Astrocyte (in vitro differentiated cells and primary cell): ENCODE measurements around the gene GBGT1. TPM values are rescaled to one million over a fixed set of nuclear protein-coding genes. Genes with fewer than 3 reads are reported as not detected.

Experiments used
- DNase-seq: peaks from one replicate; pipeline ENCODE4 v3.0.0-alpha.2; 2010; ENCODE audit warnings: low read depth
- FAIRE-seq: peaks from 2 replicates; lab custom pipeline; 2011; peaks lifted over from hg19 to GRCh38; lab: Jason Lieb, UNC
- H2AFZ ChIP-seq: 2 replicates; pipeline ENCODE4 v1.6.0; 2012; ENCODE audit warnings: low read depth, low read length, inconsistent platforms
- H3K27ac ChIP-seq: 2 replicates; pipeline ENCODE4 v1.5.1; 2011; ENCODE audit warnings: low read depth, low read length, inconsistent platforms
- H3K27me3 ChIP-seq: 2 replicates; pipeline ENCODE4 v1.6.0; 2011; ENCODE audit warnings: low read length, inconsistent platforms; ENCODE audit not compliant: insufficient read depth
- H3K36me3 ChIP-seq: 2 replicates; pipeline ENCODE4 v1.5.1; 2011; ENCODE audit warnings: low read length, inconsistent platforms; ENCODE audit not compliant: insufficient read depth
- H3K4me1 ChIP-seq: 2 replicates; pipeline ENCODE4 v1.5.1; 2011; ENCODE audit warnings: low read length, inconsistent platforms; ENCODE audit not compliant: insufficient read depth
- H3K4me2 ChIP-seq: 2 replicates; pipeline ENCODE4 v1.6.0; 2012; ENCODE audit warnings: low read length, inconsistent platforms
- H3K4me3 ChIP-seq: 2 replicates; pipeline ENCODE4 v1.5.1; 2011; ENCODE audit warnings: low read depth, mild to moderate bottlenecking, low read length, inconsistent platforms; ENCODE audit not compliant: insufficient read depth
- H3K79me2 ChIP-seq: 2 replicates; pipeline ENCODE4 v1.6.0; 2012; ENCODE audit warnings: mild to moderate bottlenecking, low read length, inconsistent platforms; ENCODE audit not compliant: insufficient read depth
- H3K9ac ChIP-seq: 2 replicates; pipeline ENCODE4 v1.6.0; 2012; ENCODE audit warnings: mild to moderate bottlenecking, low read length, inconsistent platforms
- H3K9me3 ChIP-seq: 2 replicates; pipeline ENCODE4 v1.5.1; 2012; ENCODE audit warnings: low read depth, mild to moderate bottlenecking, low read length, inconsistent platforms; ENCODE audit not compliant: insufficient read depth
- H4K20me1 ChIP-seq: 2 replicates; pipeline ENCODE4 v1.6.0; 2012; ENCODE audit warnings: low read length, inconsistent platforms; ENCODE audit not compliant: insufficient read depth
- H3K27ac Mint-ChIP-seq: one replicate; pipeline ENCODE4 v1.8.0; 2021; ENCODE audit warnings: mild to moderate bottlenecking, mixed read lengths; ENCODE audit not compliant: unreplicated experiment
- H3K27me3 Mint-ChIP-seq: one replicate; pipeline ENCODE4 v1.8.0; 2021; ENCODE audit warnings: low read depth, mixed read lengths; ENCODE audit not compliant: unreplicated experiment
- H3K36me3 Mint-ChIP-seq: one replicate; pipeline ENCODE4 v1.8.0; 2021; ENCODE audit warnings: low read depth, mixed read lengths; ENCODE audit not compliant: unreplicated experiment
- H3K4me1 Mint-ChIP-seq: one replicate; pipeline ENCODE4 v1.8.0; 2021; ENCODE audit warnings: low read depth, mixed read lengths; ENCODE audit not compliant: unreplicated experiment
- H3K4me3 Mint-ChIP-seq: one replicate; pipeline ENCODE4 v1.8.0; 2021; ENCODE audit warnings: mild to moderate bottlenecking, moderate library complexity, mixed read lengths; ENCODE audit not compliant: unreplicated experiment
- H3K9me3 Mint-ChIP-seq: one replicate; pipeline ENCODE4 v1.8.0; 2021; ENCODE audit warnings: mild to moderate bottlenecking, mixed read lengths; ENCODE audit not compliant: unreplicated experiment
- CTCF ChIP-seq: IDR thresholded peaks from 2 replicates; pipeline ENCODE4 v1.5.1; 2011; ENCODE audit warnings: low read depth, mild to moderate bottlenecking, inconsistent platforms, low read length, moderate library complexity; ENCODE audit not compliant: insufficient read depth
- EZH2 ChIP-seq: IDR thresholded peaks from 2 replicates; pipeline ENCODE4 v1.6.1; 2012; ENCODE audit warnings: mild to moderate bottlenecking, low read length, inconsistent platforms; ENCODE audit not compliant: insufficient read depth
- total RNA-seq: library from RNA; stranded (reverse); gene quantifications from 2 replicates; pipeline ENCODE4 v1.2.1, GENCODE V29; 2021

GBGT1 gene
- total RNA-seq, 1 donor from 2014 or later, result 8.5 TPM

DNA sequence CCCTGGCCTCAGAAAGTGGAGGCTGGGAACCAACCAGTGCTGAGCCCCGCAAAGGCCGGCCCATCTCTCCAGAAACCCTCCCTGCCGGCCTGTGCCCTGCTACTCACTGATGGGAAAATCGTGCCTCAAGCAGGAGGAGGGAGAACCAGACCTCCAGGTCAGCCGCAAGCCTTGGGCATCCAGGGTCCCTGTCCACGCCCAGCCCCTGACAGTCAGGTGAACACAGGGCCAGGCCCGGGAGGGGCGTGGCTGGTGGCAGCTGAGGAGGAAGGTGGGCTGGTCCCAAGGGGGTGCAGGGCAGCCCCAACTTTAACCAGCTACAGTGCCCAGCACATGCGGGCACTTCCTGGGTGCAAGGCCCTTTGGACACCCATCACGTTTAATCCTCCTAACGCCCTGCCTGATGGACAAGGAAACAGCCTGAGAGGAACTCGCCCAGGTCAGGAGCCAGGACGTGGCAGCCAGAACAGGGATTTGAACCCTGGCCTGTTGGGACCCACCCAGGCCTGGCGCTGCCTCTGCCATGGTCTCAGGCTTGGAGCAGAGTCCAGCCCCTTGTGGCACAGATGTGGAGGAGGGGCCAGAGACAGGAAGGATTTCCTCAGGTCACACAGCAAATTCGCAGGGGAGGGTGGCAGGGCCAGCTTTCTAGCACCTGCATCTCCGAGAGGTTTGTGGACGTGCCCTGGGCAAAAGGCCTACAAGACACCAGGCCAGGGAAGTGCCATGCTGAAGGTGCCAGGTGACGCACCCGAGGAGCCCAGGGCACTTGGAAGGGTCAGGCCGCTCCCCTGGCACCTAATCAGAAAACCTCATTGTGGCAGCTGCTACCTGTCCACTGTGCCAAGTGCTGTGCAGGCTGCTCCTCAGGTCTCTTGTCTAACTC lies 47.1 kb downstream of the GBGT1 start:
- Histone ChIP-seq H4K20me1 (peaks cover 75% of the 10 kb centered on the region), H3K4me3 (no peak overlapping the region), H3K4me1 (peaks cover 62% of the 10 kb centered on the region), H3K36me3 (no peaks in the 10 kb centered on the region), H2AFZ (no peak overlapping the region), H3K27ac (no peak overlapping the region), H3K9me3 (no peaks in the 10 kb centered on the region), H3K4me2 (peak overlapping the region; percentile 52), H3K79me2 (peaks cover 70% of the 10 kb centered on the region), H3K9ac (peak overlapping the region; percentile 24), H3K27me3 (no peaks in the 10 kb centered on the region)
- peaks cover 26% of the 10 kb centered on the region for H3K4me1 Mint-ChIP-seq
- FAIRE-seq (no peak), DNase-seq (no peak)
- no peak for TF ChIP-seq CTCF
- no peak for TF ChIP-seq EZH2
- H3K4me3 Mint-ChIP-seq, result no peak overlapping the region
- H3K36me3 Mint-ChIP-seq, result peaks cover 4% of the 10 kb centered on the region
- H3K27ac Mint-ChIP-seq, result no peak overlapping the region
- H3K9me3 Mint-ChIP-seq, result no peaks in the 10 kb centered on the region
- no peaks in the 10 kb centered on the region for H3K27me3 Mint-ChIP-seq

DNA sequence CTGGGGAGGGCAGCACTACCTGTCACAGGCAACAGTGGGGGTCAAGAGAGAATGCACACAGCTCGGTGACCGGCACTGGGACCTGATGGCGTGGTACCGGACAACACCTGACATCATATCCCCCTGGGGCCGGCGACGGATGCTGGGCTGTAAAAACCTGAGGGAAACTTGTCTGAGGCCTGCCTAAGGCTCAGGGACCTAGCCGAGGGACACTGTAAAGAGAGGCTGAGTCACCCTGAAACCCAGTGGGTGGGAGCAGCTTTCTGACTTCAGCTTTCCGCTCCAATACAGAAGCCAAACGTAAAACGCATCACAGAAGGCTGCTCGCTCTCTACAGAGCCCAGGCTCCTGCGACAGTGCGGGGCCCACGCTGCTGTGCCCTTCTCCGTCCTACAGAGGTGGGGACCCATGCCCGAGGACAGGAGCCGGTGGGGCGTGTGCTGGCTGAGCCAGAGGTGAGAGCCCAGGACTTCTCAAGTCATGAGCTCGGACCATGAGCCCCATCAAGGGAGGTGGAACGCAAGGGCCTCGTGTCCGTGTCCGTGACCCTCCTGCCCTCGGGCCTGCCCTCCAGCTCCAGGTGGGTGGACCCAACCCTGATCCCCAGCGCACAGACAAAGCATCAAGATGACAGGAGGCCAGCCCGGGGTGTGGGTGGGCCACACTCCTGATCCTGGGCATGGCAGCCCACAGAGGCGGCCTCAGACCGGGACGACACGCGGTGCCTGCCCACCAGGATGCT lies 47.9 kb downstream of the GBGT1 start:
- Histone ChIP-seq H4K20me1 (peaks cover 80% of the 10 kb centered on the region), H2AFZ (peak overlapping the region; percentile 18), H3K79me2 (peaks cover 70% of the 10 kb centered on the region), H3K9me3 (no peaks in the 10 kb centered on the region), H3K4me1 (peaks cover 62% of the 10 kb centered on the region), H3K27me3 (no peaks in the 10 kb centered on the region), H3K36me3 (no peaks in the 10 kb centered on the region), H3K4me2 (peak overlapping the region; percentile 52), H3K9ac (peak overlapping the region; percentile 60), H3K4me3 (no peak overlapping the region), H3K27ac (peak overlapping the region; percentile 17)
- H3K27ac Mint-ChIP-seq, result peak overlapping the region; percentile 34
- peaks cover 7% of the 10 kb centered on the region for H3K36me3 Mint-ChIP-seq
- FAIRE-seq (no peak), DNase-seq (peak; percentile 75)
- no peaks in the 10 kb centered on the region for H3K9me3 Mint-ChIP-seq
- H3K27me3 Mint-ChIP-seq, result no peaks in the 10 kb centered on the region
- H3K4me1 Mint-ChIP-seq, result peaks cover 26% of the 10 kb centered on the region
- no peak for TF ChIP-seq EZH2
- TF ChIP-seq CTCF, result no peak
- no peak overlapping the region for H3K4me3 Mint-ChIP-seq
